ENCODE data around the gene RGS19.

- TF ChIP-seq CTCF (IDR thresholded peaks at IDR 0.05) (no peak), POLR2A (IDR thresholded peaks at IDR 0.05) (no peak)
These were observed 415 bp downstream of the RGS19 start for GRCh38 chr20:64078934-64079272.
